A549 (cell line): ENCODE measurements around the gene AHCTF1.

Source experiments
- CHD2 ChIP-seq: fragments of 150-350 bp; IDR thresholded peaks from 2 replicates; pipeline ENCODE4 v1.6.1; 2014; ENCODE audit warnings: low read length; ENCODE audit not compliant: partially characterized antibody
- CHD4 ChIP-seq: fragments of 200-600 bp; sonication (generic); IDR thresholded peaks from 2 replicates; pipeline ENCODE4 v1.6.1; 2016; ENCODE audit warnings: antibody characterized with exemption, mild to moderate bottlenecking, borderline replicate concordance
- CTCF ChIP-seq: fragments of >200 bp; sonication (Bioruptor Twin); formaldehyde crosslinking; IDR thresholded peaks from 3 replicates; pipeline ENCODE4 v1.5.1; 2016
- EP300 ChIP-seq, 2 experiments: fragments of >200 bp; sonication (Bioruptor Twin); formaldehyde crosslinking; IDR thresholded peaks; 2 replicates in 1 of 2; 3 replicates in 1 of 2; pipeline ENCODE4 v1.6.1; 2016 to 2017
- MAX ChIP-seq: IDR thresholded peaks from 2 replicates; pipeline ENCODE4 v1.6.1; 2012
- POLR2AphosphoS2 ChIP-seq: conservative IDR thresholded peaks from 2 replicates; pipeline ENCODE4 v1.6.1; 2012; ENCODE audit warnings: low read length, improper control_type of control experiment, inconsistent platforms
- USF2 ChIP-seq: fragments of 450-650 bp; IDR thresholded peaks from 2 replicates; pipeline ENCODE4 v1.6.1; 2014; ENCODE audit warnings: antibody characterized with exemption
- ZFP36 ChIP-seq: fragments of 450-650 bp; IDR thresholded peaks from 2 replicates; pipeline ENCODE4 v1.6.1; 2014; ENCODE audit warnings: borderline replicate concordance; ENCODE audit not compliant: partially characterized antibody

GRCh38 chr1:246933893-246934292, 2.1 kb upstream of the AHCTF1 start:
- TF ChIP-seq MAX (no peak), POLR2AphosphoS2 (no peak), CHD4 (no peak), CTCF (no peak), CHD2 (no peak), USF2 (no peak), ZFP36 (no peak), EP300 (IDR thresholded peaks at IDR 0.05) (no peak)
